ENCODE results near the gene C1QA.

Gene C1QA

DNA sequence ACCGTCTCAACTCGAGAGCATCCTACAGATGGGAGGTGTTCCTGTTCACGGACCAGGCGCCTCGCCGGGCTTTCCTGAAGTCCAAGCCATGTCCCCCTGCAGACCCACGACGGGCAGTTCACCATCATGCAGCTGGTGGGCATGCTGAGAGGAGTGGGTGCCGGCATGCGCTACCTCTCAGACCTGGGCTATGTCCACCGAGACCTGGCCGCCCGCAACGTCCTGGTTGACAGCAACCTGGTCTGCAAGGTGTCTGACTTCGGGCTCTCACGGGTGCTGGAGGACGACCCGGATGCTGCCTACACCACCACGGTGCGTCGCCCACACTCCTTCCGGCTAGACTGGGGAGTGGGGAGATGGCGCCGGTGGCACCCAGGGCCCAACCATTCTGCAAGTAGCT lies 37.7 kb upstream of the C1QA start:
- Histone ChIP-seq H3K4me3 (ENCODE audit: low read depth, low read length) (no peak overlapping the region), H3K27ac (no peak overlapping the region), H3K36me3 (no peaks in the 10 kb centered on the region; the same call in 1 of the 2 replicates), H3K27me3 (ENCODE audit: insufficient read depth, low read depth, severe bottlenecking) (no peaks in the 10 kb centered on the region), H3K9me3 (ENCODE audit: severe bottlenecking) (no peaks in the 10 kb centered on the region)
- DNase-seq: no peak
- TF ChIP-seq, protein P1, sequence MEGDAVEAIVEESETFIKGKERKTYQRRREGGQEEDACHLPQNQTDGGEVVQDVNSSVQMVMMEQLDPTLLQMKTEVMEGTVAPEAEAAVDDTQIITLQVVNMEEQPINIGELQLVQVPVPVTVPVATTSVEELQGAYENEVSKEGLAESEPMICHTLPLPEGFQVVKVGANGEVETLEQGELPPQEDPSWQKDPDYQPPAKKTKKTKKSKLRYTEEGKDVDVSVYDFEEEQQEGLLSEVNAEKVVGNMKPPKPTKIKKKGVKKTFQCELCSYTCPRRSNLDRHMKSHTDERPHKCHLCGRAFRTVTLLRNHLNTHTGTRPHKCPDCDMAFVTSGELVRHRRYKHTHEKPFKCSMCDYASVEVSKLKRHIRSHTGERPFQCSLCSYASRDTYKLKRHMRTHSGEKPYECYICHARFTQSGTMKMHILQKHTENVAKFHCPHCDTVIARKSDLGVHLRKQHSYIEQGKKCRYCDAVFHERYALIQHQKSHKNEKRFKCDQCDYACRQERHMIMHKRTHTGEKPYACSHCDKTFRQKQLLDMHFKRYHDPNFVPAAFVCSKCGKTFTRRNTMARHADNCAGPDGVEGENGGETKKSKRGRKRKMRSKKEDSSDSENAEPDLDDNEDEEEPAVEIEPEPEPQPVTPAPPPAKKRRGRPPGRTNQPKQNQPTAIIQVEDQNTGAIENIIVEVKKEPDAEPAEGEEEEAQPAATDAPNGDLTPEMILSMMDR (IDR thresholded peaks at IDR 0.05; ENCODE audit: low read depth, low read length): no peak

DNA sequence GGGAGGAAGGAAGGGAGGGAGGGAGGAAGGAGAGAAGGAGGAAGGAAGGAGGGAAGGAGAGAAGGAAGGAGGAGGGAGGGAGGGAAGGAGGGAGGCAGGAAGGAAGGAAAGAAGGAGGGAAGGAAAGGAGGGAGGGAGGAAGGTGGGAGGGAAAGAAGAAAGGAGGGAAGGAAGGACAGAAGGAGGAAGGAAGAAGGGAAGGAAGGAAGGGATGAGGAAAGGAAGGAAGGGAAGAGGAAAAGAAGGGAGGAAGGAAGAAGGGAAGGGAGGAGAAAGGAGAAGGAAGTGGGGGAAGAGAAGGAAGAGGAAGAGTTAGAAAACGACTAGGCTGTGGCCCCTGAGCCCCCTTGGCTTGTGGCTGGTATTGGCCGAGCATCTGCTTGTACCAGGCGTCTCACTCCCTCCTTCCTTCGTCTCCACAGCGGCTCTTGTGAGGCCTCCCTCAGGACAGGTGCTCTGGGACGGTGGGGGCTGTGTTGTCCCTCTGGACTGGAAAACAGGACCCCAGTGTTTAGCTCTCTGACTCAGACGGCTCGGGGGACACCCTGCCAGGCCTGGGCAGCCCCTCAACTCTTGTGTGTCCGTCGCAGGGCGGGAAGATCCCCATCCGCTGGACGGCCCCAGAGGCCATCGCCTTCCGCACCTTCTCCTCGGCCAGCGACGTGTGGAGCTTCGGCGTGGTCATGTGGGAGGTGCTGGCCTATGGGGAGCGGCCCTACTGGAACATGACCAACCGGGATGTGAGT lies 36.2 kb upstream of the C1QA start:
- H3K4me3 ChIP-seq (ENCODE audit: low read depth, low read length): no peak overlapping the region
- H3K9me3 ChIP-seq (ENCODE audit: severe bottlenecking): no peaks in the 10 kb centered on the region
- H3K36me3 ChIP-seq: no peaks in the 10 kb centered on the region; the same call in 1 of the 2 replicates
- TF ChIP-seq, protein P1 (IDR thresholded peaks at IDR 0.05; ENCODE audit: low read depth, low read length): no peak
- no peaks in the 10 kb centered on the region for H3K27me3 ChIP-seq (ENCODE audit: insufficient read depth, low read depth, severe bottlenecking)
- no peak for DNase-seq
- H3K27ac ChIP-seq: no peak overlapping the region

DNA sequence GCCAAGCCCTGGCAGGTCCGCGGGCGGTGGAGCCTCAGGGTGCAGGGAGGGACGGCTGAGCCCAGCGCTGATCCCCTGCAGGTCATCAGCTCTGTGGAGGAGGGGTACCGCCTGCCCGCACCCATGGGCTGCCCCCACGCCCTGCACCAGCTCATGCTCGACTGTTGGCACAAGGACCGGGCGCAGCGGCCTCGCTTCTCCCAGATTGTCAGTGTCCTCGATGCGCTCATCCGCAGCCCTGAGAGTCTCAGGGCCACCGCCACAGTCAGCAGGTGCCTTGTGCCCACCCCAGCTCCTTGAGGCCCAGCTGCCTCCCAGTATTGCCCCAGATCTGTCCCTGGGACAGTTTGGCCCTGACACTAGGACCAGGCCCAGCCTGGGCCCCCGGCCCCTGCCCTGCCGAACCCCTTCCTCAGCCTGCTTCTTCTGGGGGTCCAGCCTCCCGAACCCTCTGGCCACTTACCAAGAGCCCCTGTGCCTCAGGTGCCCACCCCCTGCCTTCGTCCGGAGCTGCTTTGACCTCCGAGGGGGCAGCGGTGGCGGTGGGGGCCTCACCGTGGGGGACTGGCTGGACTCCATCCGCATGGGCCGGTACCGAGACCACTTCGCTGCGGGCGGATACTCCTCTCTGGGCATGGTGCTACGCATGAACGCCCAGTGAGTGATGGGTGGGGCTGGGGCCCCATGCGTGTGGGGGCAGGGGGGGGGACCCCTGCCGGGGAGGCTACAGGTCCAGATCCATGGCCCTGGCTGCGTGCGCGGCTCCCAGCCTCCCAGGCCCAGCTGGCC lies 35.4 kb upstream of the C1QA start:
- Histone ChIP-seq H3K27ac (no peak overlapping the region), H3K4me3 (ENCODE audit: low read depth, low read length) (no peak overlapping the region), H3K9me3 (ENCODE audit: severe bottlenecking) (no peaks in the 10 kb centered on the region), H3K36me3 (no peaks in the 10 kb centered on the region), H3K27me3 (ENCODE audit: insufficient read depth, low read depth, severe bottlenecking) (no peaks in the 10 kb centered on the region)
- TF ChIP-seq, protein P1 (IDR thresholded peaks at IDR 0.05; ENCODE audit: low read depth, low read length): no peak
- DNase-seq: no peak

DNA sequence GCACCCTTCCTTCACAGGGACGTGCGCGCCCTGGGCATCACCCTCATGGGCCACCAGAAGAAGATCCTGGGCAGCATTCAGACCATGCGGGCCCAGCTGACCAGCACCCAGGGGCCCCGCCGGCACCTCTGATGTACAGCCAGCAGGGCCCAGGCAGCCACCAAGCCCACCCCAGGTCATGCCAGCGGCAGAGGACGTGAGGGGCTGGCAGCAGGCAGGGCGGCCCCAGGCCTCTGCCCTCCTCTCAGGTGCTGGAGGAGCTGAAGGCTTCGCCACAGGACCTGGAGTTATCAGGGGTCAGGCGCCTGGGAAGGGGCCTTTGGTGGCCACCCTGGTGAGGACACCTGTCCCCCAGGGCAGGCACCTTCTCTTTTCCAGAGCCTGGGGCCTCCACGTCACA lies 34.8 kb upstream of the C1QA start:
- H3K27me3 ChIP-seq (ENCODE audit: insufficient read depth, low read depth, severe bottlenecking): no peaks in the 10 kb centered on the region
- H3K9me3 ChIP-seq (ENCODE audit: severe bottlenecking): no peaks in the 10 kb centered on the region
- no peak overlapping the region for H3K4me3 ChIP-seq (ENCODE audit: low read depth, low read length)
- H3K27ac ChIP-seq: no peak overlapping the region
- TF ChIP-seq, protein P1 (IDR thresholded peaks at IDR 0.05; ENCODE audit: low read depth, low read length): no peak
- H3K36me3 ChIP-seq: no peaks in the 10 kb centered on the region
- no peak for DNase-seq

DNA sequence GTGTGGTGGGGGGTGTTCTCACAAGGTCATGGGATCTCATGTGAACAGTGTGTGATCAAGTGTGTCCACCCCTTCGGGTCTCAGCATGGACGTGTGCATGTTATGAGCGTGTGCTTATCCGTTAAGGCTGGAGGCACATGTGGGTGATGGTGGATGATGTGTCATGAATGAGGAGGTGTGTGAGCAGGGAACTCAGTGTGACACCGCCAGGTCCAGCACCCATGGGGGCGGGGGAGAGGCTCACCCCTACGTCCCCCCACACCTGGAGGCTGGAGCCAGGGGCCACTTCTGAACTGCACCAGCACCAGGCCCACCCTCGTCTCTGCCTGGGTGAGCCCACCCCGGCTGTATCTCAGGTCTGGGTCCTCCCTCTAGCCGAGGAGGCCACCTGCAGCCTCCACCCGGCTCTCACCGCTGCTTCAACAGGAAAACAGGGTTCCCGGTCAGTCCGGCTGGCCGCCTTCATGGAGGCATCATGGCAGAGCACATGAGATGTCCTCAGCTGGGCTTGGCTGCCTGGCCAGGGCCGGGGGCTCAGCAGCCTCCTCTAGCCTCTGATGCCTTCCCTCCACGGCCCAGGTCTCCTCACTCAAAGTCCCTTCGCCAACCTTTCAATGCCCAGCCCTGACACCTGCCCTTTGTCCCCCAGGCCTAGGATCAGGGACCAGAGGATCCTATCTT lies 34.2 kb upstream of the C1QA start:
- Histone ChIP-seq H3K36me3 (no peaks in the 10 kb centered on the region), H3K27me3 (ENCODE audit: insufficient read depth, low read depth, severe bottlenecking) (no peaks in the 10 kb centered on the region), H3K9me3 (ENCODE audit: severe bottlenecking) (no peaks in the 10 kb centered on the region), H3K4me3 (ENCODE audit: low read depth, low read length) (no peak overlapping the region), H3K27ac (no peak overlapping the region)
- no peak for DNase-seq
- TF ChIP-seq, protein P1 (IDR thresholded peaks at IDR 0.05; ENCODE audit: low read depth, low read length): no peak
